GM06990 (cell line): ENCODE results near the gene DCHS1.

Experiments used
- DNase-seq: peaks from one replicate; pipeline ENCODE4 v3.0.0-alpha.2; 2011; ENCODE audit not compliant: insufficient read length; ENCODE audit errors: extremely low read depth
- H3K27me3 ChIP-seq: replicated peaks from 2 replicates; pipeline ENCODE4 v1.6.0; 2011; ENCODE audit warnings: low read length; ENCODE audit not compliant: control insufficient read depth, insufficient read depth
- H3K36me3 ChIP-seq: 2 replicates; pipeline ENCODE4 v1.5.1; 2011; ENCODE audit warnings: low read length; ENCODE audit not compliant: control insufficient read depth, insufficient read depth
- H3K4me3 ChIP-seq: replicated peaks from 2 replicates; pipeline ENCODE4 v1.5.1; 2011; ENCODE audit warnings: low read depth, mild to moderate bottlenecking, control low read depth, low read length
- TF ChIP-seq, protein P1 (sequence below): IDR thresholded peaks from 2 replicates; pipeline ENCODE4 v1.5.1; 2011; ENCODE audit warnings: low read length, control low read depth, mild to moderate bottlenecking, inconsistent platforms; ENCODE audit not compliant: insufficient read depth, poor library complexity, severe bottlenecking

The DCHS1 gene

DNA sequence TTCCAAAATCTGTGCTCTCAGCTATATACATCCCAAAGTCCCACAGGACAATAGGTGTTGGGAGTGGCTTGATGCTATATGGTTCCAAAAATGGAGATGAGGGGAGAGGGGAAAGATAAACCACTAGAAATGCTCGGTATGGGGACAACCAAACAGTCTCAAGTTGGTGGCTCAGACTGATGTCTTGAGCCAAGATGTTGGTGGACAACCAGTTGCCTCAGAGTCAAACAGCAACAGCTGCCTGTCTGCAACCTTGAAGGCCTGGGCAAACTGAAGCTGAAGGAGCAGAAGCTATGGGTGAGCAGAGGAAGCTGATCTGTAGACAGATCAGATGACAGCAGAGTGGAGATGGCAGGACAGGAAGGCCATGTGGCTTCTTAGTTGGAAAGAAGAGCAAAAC lies 56.2 kb downstream of the DCHS1 start:
- no peak for DNase-seq
- H3K4me3 ChIP-seq: no peak overlapping the region
- no peaks in the 10 kb centered on the region for H3K27me3 ChIP-seq
- TF ChIP-seq, protein P1, sequence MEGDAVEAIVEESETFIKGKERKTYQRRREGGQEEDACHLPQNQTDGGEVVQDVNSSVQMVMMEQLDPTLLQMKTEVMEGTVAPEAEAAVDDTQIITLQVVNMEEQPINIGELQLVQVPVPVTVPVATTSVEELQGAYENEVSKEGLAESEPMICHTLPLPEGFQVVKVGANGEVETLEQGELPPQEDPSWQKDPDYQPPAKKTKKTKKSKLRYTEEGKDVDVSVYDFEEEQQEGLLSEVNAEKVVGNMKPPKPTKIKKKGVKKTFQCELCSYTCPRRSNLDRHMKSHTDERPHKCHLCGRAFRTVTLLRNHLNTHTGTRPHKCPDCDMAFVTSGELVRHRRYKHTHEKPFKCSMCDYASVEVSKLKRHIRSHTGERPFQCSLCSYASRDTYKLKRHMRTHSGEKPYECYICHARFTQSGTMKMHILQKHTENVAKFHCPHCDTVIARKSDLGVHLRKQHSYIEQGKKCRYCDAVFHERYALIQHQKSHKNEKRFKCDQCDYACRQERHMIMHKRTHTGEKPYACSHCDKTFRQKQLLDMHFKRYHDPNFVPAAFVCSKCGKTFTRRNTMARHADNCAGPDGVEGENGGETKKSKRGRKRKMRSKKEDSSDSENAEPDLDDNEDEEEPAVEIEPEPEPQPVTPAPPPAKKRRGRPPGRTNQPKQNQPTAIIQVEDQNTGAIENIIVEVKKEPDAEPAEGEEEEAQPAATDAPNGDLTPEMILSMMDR: no peak
- H3K36me3 ChIP-seq: peaks cover 29% of the 10 kb centered on the region

DNA sequence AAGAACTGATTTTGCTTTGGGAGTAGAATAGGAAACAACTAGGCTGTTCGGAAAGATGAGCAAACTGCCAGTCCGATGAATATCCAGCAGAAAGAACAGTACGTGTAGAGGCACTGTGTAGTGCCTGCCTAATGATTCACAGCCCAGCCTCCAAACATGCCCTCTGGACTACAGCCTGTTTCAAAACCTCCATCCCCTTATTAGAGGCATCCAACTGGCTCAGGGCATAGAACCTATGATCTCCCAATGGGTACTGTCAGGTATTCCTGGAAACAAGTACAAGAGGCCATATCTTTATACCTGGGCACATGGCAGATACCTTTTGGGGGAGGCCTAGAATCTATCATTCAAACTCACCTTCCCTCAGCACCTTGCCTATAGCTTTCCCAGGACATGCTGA lies 57.1 kb downstream of the DCHS1 start:
- DNase-seq: no peak
- peaks cover 32% of the 10 kb centered on the region for H3K36me3 ChIP-seq
- no peak overlapping the region for H3K4me3 ChIP-seq
- TF ChIP-seq, protein P1: no peak
- H3K27me3 ChIP-seq: no peaks in the 10 kb centered on the region

DNA sequence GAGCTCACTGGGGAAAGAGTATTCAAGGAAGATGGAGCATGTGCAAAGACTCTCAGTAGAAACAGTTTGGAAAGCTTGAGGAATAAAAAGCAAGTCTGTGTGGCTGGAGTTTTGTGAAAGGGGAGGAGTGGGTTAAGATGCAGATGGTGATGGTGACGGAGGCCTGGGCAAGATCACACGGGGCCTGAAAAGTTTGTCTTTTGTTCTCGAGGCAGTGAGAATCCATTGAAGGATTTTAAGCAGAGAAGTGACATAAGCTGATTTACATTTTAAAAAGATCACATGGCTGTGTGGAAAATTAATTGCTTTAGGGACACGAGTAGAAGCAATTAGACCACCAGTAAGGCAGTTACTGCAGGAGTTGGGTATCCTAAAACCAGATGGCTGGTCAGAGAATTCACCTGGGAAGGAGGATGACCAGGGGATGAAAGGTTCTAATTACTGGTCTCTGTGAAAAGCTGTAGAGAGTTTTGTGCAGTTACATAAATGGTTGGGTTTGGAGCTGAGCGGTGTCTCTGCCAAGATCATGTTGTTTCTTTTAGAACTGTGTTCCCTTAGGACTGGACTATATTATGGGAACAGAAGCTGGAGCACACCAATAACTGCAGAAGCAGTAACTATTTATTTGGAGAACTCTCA lies 59.3 kb downstream of the DCHS1 start:
- Histone ChIP-seq H3K36me3 (peaks cover 33% of the 10 kb centered on the region), H3K27me3 (no peaks in the 10 kb centered on the region), H3K4me3 (no peak overlapping the region)
- TF ChIP-seq, protein P1: no peak
- no peak for DNase-seq

DNA sequence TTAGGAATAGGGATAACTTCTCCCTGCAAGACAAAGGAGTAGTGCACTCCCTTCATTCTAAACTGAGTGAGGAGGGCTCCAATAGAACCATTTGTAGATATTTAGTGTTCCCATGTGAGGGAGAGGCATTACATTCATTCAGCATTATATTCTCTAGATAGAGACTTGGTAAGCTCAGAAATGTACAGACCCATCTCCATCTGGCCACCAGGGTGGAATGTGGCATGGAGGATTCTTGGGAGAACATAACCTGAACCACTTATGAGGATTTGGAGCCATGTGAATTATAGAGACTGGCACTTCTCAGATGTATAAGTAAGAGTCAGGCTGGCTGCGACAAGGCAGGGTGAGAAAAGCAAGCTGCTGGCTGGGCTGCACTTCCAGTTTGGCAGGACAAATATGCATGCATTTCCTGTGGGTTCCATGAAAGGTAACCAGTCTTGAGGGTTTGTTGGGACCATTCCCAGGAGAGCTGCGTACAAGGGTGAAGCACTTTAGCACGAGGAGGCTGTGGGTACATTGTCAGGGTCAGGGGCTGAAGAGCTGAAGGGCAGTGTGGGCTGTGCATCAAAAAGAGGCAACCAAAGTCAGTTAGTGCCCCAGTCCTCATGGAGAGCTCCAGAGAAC lies 61.4 kb downstream of the DCHS1 start:
- Histone ChIP-seq H3K27me3 (no peaks in the 10 kb centered on the region), H3K4me3 (no peak overlapping the region), H3K36me3 (peaks cover 17% of the 10 kb centered on the region)
- DNase-seq: no peak
- TF ChIP-seq, protein P1: no peak

DNA sequence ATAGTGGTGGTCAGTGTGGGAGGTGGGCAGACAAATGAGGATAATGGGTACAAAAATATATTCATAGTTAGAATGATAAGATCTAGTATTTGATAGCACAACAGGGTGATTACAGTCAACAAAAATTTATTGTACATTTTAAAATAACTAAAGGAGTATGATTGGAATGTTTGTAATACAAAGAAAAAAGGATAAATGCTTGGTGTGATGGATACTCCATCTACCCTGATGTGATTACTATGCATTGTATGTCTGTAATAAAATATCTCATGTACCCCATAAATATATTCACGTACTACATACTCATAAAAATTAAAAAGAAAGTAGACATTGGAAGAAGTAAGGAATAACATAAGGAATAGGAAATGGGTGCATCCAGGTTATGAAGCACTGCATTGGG lies 67.6 kb downstream of the DCHS1 start:
- Histone ChIP-seq H3K4me3 (no peak overlapping the region), H3K27me3 (no peaks in the 10 kb centered on the region), H3K36me3 (no peaks in the 10 kb centered on the region; the same call in none of the 2 replicates)
- TF ChIP-seq, protein P1: no peak
- no peak for DNase-seq

DNA sequence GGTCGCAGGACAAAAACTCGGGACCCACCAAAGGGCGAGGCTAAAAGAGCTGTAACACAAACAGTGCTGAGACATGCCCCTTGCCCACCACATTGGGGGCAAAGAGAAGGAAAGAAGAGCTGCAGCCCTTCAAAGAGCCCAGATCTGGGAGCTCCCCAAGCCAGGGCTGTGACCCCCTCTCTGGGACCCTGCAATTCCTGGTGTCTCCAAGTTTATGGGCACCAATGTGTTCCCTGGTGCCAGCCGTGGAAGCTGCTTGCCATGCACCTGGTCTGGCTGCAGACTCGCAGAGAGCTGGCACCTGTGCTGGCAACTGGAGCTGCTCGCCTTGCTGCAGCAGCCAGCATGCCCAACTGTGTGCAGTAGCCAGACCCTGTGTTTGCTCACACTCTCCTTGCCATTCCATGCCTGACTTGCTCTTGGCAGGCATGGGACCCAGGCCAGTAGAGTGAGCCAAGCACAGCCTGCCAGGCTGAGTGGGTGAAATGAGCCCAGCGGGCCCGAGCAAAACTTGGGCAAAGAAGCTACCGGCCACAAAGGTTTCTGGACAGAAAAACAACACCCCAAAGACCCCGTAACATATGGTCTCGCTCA lies 68.2 kb downstream of the DCHS1 start:
- no peak overlapping the region for H3K4me3 ChIP-seq
- no peak for DNase-seq
- no peaks in the 10 kb centered on the region; the same call in none of the 2 replicates for H3K36me3 ChIP-seq
- H3K27me3 ChIP-seq: no peaks in the 10 kb centered on the region
- TF ChIP-seq, protein P1: no peak
